Heart left ventricle (tissue), 16 donors: ENCODE results near the gene DNM1. TPM values are rescaled to one million over a fixed set of nuclear protein-coding genes. Genes with fewer than 3 reads are reported as not detected.
A peak's percentile ranks its signal among the peaks of the same experiment; 100 is the strongest.

Source experiments
- ATAC-seq, 4 donors: fragments of 200-7000 bp; cut with Tn5 transposase; one replicate each; pipeline ENCODE4 v1.9.1; 2020 to 2022; ENCODE audit warnings: moderate library complexity in 4 of 4, mild to moderate bottlenecking in 3 of 4, moderate number of reproducible peaks in 1 of 4
- DNase-seq, 5 donors: peaks; one replicate each; pipeline ENCODE4 v3.0.0-alpha.2; 2020
- H3K27ac ChIP-seq, 12 donors: fragments of 200-600 bp; sonication (generic) in 4 of 12; one replicate each; pipeline versions ENCODE4 v1.5.0 to v1.8.0; 2016 to 2022; ENCODE audit warnings: mild to moderate bottlenecking in 2 of 12
- H3K27me3 ChIP-seq, 9 donors: fragments of 200-600 bp; sonication (generic) in 2 of 9; one replicate each; pipeline versions ENCODE4 v1.5.1 to v1.8.0; 2016 to 2022; ENCODE audit warnings: mild to moderate bottlenecking in 3 of 9
- H3K36me3 ChIP-seq, 9 donors: fragments of 200-600 bp; sonication (generic) in 2 of 9; one replicate each; pipeline versions ENCODE4 v1.5.0 to v1.8.0; 2018 to 2022; ENCODE audit warnings: mild to moderate bottlenecking in 2 of 9
- H3K4me1 ChIP-seq, 12 donors: fragments of 200-600 bp; sonication (generic) in 4 of 12; one replicate each; pipeline versions ENCODE4 v1.5.0 to v1.8.0; 2016 to 2022; ENCODE audit warnings: mild to moderate bottlenecking in 3 of 12
- H3K4me3 ChIP-seq, 12 donors: fragments of 200-600 bp; sonication (generic) in 4 of 12; one replicate each; pipeline versions ENCODE4 v1.5.0 to v1.8.0; 2017 to 2022; ENCODE audit warnings: mild to moderate bottlenecking in 9 of 12, moderate library complexity in 4 of 12
- H3K9me3 ChIP-seq, 12 donors: fragments of 200-600 bp; sonication (generic) in 4 of 12; one replicate each; pipeline versions ENCODE4 v1.5.0 to v1.8.0; 2016 to 2022; ENCODE audit warnings: mild to moderate bottlenecking in 1 of 12
- CTCF ChIP-seq, 12 donors: fragments of 200-600 bp; sonication (generic) in 4 of 12; IDR thresholded peaks; one replicate each; pipeline versions ENCODE4 v1.5.0 to v1.8.0; 2018 to 2022; ENCODE audit warnings: antibody characterized with exemption in 12 of 12, mild to moderate bottlenecking in 5 of 12
- POLR2A ChIP-seq, 2 donors: fragments of 450-650 bp; IDR thresholded peaks; one replicate each; pipeline ENCODE4 v1.6.1; 2017; ENCODE audit warnings: antibody characterized with exemption in 2 of 2, mild to moderate bottlenecking in 2 of 2, moderate library complexity in 2 of 2
- WGBS, 4 donors: extraction: QIAGEN DNeasy Blood & Tissue Kit in 2 of 4; methylation state at CpG; one replicate each; pipeline versions ENCODE4 v1.1.5 to v1.1.7; 2013 to 2018; 5-methylcytosine and 5-hydroxymethylcytosine counted together
- intact Hi-C, 10 donors: fragments of 100-400 bp; cut with DNase I; formaldehyde crosslinking; loops; one replicate each; pipeline versions ENCODE4 v1.11.1 to v1.14.2; 2022
- polyA plus RNA-seq, 2 donors: library from polyadenylated mRNA; stranded (reverse); fragments of 200-250 nt; gene quantifications; one replicate each; pipeline ENCODE4 v1.2.3, GENCODE V29; 2013
- total RNA-seq, 9 donors: library from RNA; depleted of rRNA in 2 of 9; stranded (reverse); fragments of >200 nt in 2 of 9; fragmentation: NEBNext Ultra II Directional in 3 of 9; extraction: Animal tissue kit (Norgen Biotek cat#: 25700) in 3 of 9; gene quantifications; one replicate each; pipeline versions ENCODE4 v1.1.0 to v1.2.4, GENCODE V29; 2016 to 2023
- donor health status: ischemic (EF 13 %, LVEDD 7.1; RV severe dilation, severe dysfunction).
- donor health status: healthy with polysubstance abuse.
- donor health status: DM: no; HTN: yes; CAD: no.
- donor health status: DM: no; HTN: no; CAD: no.
- donor health status: ischemic (EF 25% LVEDD 6.9; RV normal size, moderate dysfunction).
- donor health status: ischemic (EF 25% LVEDD 5.7; RV mildly dilated, moderate dysfunction).
- donor health status: healthy.
- donor health status: DM: yes; HTN: yes; CAD: no.
- donor health status: ischemic (EF 35%, LVEDD 5.7; RV mildly dilated, moderate dysfunction).
- donor health status: nonischemic (EF 11% LVEDD 7.7; RV severe dilation, severe dysfunction).
- donor health status: DM: yes; HTN: yes; CAD: no.
- donor health status: PGD.
- donor health status: ischemic (EF 29% LVEDD 5.4; RV normal size, mild dysfunction).
- donor health status: nonischemic (EF 23%, LVEDD 6.1; RV moderate dilation, normal function).

The DNM1 gene
- total and polyA plus RNA-seq, 11 donors = 1.6 to 17.2 (median 3.6) TPM

GRCh38 chr9:128242124-128242523 lies 38.9 kb downstream of the DNM1 start:
- Histone ChIP-seq H3K4me1 (peaks cover 0 to 35% (median 14%) of the 10 kb centered on the region in 12 donors), H3K27ac (peak overlapping the region in 9 of 12 donors; percentile 42 to 94 (median 71)), H3K4me3 (no peak overlapping the region), H3K36me3 (peaks cover 0 to 3% (median 0%) of the 10 kb centered on the region in 9 donors), H3K9me3 (no peaks in the 10 kb centered on the region), H3K27me3 (no peaks in the 10 kb centered on the region)
- no peak for ATAC-seq
- 82 to 92% (median 88%) methylated on average over 4 of the region's 4 CpGs for WGBS, 4 donors
- intact Hi-C loops = no loop called here
- no peak for DNase-seq
- TF ChIP-seq CTCF (IDR thresholded peaks at IDR 0.05) (no peak), POLR2A (IDR thresholded peaks at IDR 0.05) (no peak)

GRCh38 chr9:128242828-128243214 lies 39.6 kb downstream of the DNM1 start:
- 37 to 65% (median 56%) methylated on average over 5 to 7 of the region's 7 CpGs for WGBS, 4 donors
- DNase-seq (peak in 3 of 5 donors; percentile 49 to 73 (median 55)), ATAC-seq (peak; percentile 16 to 48 (median 40))
- Histone ChIP-seq H3K4me1 (peaks cover 0 to 35% (median 14%) of the 10 kb centered on the region in 12 donors), H3K36me3 (peaks cover 0 to 3% (median 0%) of the 10 kb centered on the region in 9 donors), H3K9me3 (no peaks in the 10 kb centered on the region), H3K27me3 (no peaks in the 10 kb centered on the region), H3K27ac (peak overlapping the region in 10 of 12 donors; percentile 49 to 94 (median 69)), H3K4me3 (peak overlapping the region in 1 of 12 donors; percentile 65)
- intact Hi-C loops = no loop called here
- no peak for TF ChIP-seq POLR2A (IDR thresholded peaks at IDR 0.05)
- no peak for TF ChIP-seq CTCF (IDR thresholded peaks at IDR 0.05)

- WGBS, 4 donors = 66 to 86% (median 72%) methylated on average over 9 to 13 of the region's 13 CpGs
- H3K4me3 ChIP-seq = peak overlapping the region in 7 of 12 donors; percentile 21 to 65 (median 46)
Measured at GRCh38 chr9:128243215-128244018, 40.2 kb downstream of the DNM1 start.

More at GRCh38 chr9:128243215-128244018, 40.2 kb downstream of the DNM1 start:
- H3K36me3 ChIP-seq = peaks cover 0 to 3% (median 0%) of the 10 kb centered on the region in 9 donors
- peak overlapping the region in 11 of 12 donors; percentile 37 to 94 (median 71) for H3K27ac ChIP-seq
- TF ChIP-seq POLR2A (IDR thresholded peaks at IDR 0.05) (no peak), CTCF (IDR thresholded peaks at IDR 0.05) (no peak)
- peak in 3 of 4 donors; percentile 10 to 36 (median 15) for ATAC-seq
- no peaks in the 10 kb centered on the region for H3K27me3 ChIP-seq
- H3K9me3 ChIP-seq = no peaks in the 10 kb centered on the region
- intact Hi-C loops = no loop called here
- H3K4me1 ChIP-seq = peaks cover 0 to 35% (median 14%) of the 10 kb centered on the region in 12 donors
- DNase-seq = peak in 3 of 5 donors; percentile 41 to 64 (median 58)
